ENCODE measurements around the gene SH2D3C.

- TF ChIP-seq CTCF (IDR thresholded peaks at IDR 0.05) (no peak), POLR2A (IDR thresholded peaks at IDR 0.05) (no peak), POLR2AphosphoS5 (IDR thresholded peaks at IDR 0.05) (no peak)
These were observed 57.1 kb downstream of the SH2D3C start for GRCh38 chr9:127721391-127721821.

Measured in transverse colon (tissue), 4 donors.